Neutrophil (primary cell): ENCODE data around the gene L1CAM.

Experiments
- H3K27ac ChIP-seq: fragments of 200-600 bp; sonication (generic); 2 replicates; pipeline ENCODE4 v1.5.1; 2016; ENCODE audit warnings: mild to moderate bottlenecking, moderate library complexity
- H3K27me3 ChIP-seq: fragments of 200-600 bp; sonication (generic); 2 replicates; pipeline ENCODE4 v1.6.0; 2016; ENCODE audit warnings: mild to moderate bottlenecking
- H3K36me3 ChIP-seq: fragments of 200-600 bp; sonication (generic); 2 replicates; pipeline ENCODE4 v1.5.1; 2017
- H3K4me1 ChIP-seq, 2 experiments: fragments of 200-600 bp in 1 of 2; sonication (generic) in 1 of 2; 1 replicate in 1 of 2; 2 replicates in 1 of 2; pipeline versions ENCODE4 v1.5.1 to v1.6.1; 2013 to 2016; ENCODE audit warnings: low read depth in 1 of 2, low read length in 1 of 2, mild to moderate bottlenecking in 1 of 2, moderate library complexity in 1 of 2; ENCODE audit not compliant: control insufficient read depth in 1 of 2, insufficient read depth in 1 of 2
- H3K4me3 ChIP-seq, 2 experiments: fragments of 200-600 bp in 1 of 2; sonication (generic) in 1 of 2; 1 replicate in 1 of 2; 2 replicates in 1 of 2; pipeline ENCODE4 v1.5.1; 2013 to 2016; ENCODE audit warnings: low read depth in 1 of 2, low read length in 1 of 2, mild to moderate bottlenecking in 1 of 2, moderate library complexity in 1 of 2
- H3K9me3 ChIP-seq: fragments of 200-600 bp; sonication (generic); 2 replicates; pipeline ENCODE4 v1.5.1; 2016
- CTCF ChIP-seq: fragments of 200-600 bp; sonication (generic); IDR thresholded peaks from 2 replicates; pipeline ENCODE4 v1.5.1; 2016; ENCODE audit warnings: antibody characterized with exemption

L1CAM gene

DNA sequence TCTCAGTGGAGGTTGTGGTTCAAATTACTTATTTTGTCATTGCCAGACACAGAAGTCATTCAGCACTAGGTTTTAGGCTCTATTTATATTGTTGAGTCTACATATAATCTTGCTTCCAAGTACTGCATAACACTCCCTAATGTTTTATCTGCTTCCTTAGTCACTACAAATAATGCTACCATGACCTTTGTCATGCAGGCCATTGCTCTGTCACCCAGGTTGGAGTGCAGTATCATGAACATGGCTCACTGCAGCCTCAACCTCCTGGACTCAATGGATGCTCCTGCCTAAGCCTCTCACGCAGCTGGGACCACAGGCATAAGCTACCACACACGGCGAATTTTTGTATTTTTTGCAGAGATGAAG lies 32.1 kb downstream of the L1CAM start:
- Histone ChIP-seq H3K36me3 (no peaks in the 10 kb centered on the region), H3K4me3 (no peak overlapping the region), H3K27me3 (peaks cover 28% of the 10 kb centered on the region), H3K9me3 (no peaks in the 10 kb centered on the region), H3K4me1 (no peaks in the 10 kb centered on the region), H3K27ac (no peak overlapping the region)
- TF ChIP-seq CTCF: no peak

DNA sequence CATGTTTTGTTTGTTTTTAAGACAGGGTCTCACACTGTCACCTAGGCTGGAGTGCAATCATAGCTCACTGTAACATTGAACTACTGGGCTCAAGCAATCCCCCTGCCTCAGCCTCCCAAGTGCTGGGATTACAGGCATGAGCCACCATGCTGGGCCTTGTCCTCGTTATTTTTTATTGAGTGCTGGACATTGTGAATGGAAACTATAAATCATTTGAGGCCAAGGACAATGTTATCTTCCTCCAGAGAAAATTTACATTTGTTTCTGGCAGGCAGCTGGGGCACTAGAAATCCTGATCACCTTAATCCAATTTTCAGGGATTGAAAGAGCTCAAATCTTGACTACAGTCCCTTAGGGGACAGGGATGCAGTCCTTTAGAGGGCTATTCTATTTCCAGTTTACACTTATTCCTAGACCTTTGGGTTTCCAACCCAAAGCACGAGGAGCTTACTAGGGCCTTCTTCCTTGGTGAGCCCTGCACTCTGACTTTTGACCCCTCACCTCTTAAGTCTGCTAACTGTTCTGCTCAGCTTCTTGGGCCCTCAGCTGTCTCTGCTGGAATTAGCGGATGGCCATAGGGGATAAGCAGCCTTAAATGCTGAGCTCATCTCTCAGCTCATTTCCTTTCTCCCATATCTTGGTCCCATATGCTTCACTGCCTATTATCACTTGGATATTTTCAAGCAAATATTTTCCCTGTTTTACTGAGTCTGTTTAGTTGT lies 32.6 kb downstream of the L1CAM start:
- Histone ChIP-seq H3K4me3 (no peak overlapping the region), H3K9me3 (no peaks in the 10 kb centered on the region), H3K4me1 (no peaks in the 10 kb centered on the region), H3K27ac (no peak overlapping the region), H3K27me3 (peaks cover 34% of the 10 kb centered on the region), H3K36me3 (no peaks in the 10 kb centered on the region)
- no peak for TF ChIP-seq CTCF

DNA sequence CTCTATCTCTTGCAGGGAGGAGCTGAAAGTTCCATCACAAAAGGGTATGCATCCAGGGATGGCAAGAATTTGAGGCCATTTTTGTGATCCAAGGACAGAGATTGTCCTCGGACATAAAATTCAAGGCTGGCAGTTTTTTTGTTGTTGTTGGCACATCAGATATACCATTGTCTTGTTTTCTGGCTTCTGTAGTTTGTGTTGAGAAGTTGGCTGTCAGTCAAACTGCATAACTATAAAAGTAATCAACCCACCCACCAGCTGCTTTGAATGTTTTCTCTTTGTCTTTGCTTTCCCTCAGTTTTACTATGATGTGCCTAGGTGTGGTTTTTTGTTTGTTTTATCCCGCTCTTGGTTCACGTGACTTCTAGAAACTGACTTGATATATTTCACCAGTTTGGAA lies 34.0 kb downstream of the L1CAM start:
- H3K36me3 ChIP-seq: no peaks in the 10 kb centered on the region
- TF ChIP-seq CTCF: no peak
- H3K4me3 ChIP-seq: no peak overlapping the region
- no peaks in the 10 kb centered on the region for H3K4me1 ChIP-seq
- no peak overlapping the region for H3K27ac ChIP-seq
- no peaks in the 10 kb centered on the region for H3K9me3 ChIP-seq
- peaks cover 38% of the 10 kb centered on the region for H3K27me3 ChIP-seq

GRCh38 chrX:153848325-153848724 lies 37.6 kb downstream of the L1CAM start:
- H3K9me3 ChIP-seq: no peaks in the 10 kb centered on the region
- no peaks in the 10 kb centered on the region for H3K36me3 ChIP-seq
- TF ChIP-seq CTCF: no peak
- H3K27ac ChIP-seq: no peak overlapping the region
- peaks cover 60% of the 10 kb centered on the region for H3K27me3 ChIP-seq
- H3K4me1 ChIP-seq: no peaks in the 10 kb centered on the region
- no peak overlapping the region for H3K4me3 ChIP-seq

DNA sequence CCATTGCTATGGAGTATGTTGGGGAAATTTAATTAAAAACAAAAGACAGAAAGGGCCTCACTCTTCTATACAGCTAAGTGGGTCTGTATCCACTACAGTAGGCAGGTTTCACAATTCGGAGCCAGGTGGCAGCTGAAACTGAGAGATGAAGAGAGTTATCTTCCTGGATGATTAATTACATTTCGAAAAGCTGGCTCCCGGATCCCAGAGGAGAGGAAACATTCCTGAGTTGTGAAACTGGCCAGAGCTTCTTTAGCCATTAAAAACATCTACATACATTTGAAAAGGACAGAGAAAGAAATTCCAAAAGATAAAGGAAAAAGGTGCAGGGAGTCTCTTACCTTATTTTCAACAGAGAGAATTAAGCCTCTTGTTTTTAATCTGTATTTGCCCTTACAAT lies 40.1 kb downstream of the L1CAM start:
- H3K9me3 ChIP-seq: no peaks in the 10 kb centered on the region
- H3K4me3 ChIP-seq: no peak overlapping the region
- no peaks in the 10 kb centered on the region for H3K36me3 ChIP-seq
- H3K27me3 ChIP-seq: peaks cover 56% of the 10 kb centered on the region
- H3K4me1 ChIP-seq: no peaks in the 10 kb centered on the region
- no peak overlapping the region for H3K27ac ChIP-seq
- no peak for TF ChIP-seq CTCF
